Stimulated activated CD8-positive, alpha-beta memory T cell treated with anti-CD3 and anti-CD28 coated beads, Interleukin-7, amount 100 ng/mL, for 4 hours (primary cell): ENCODE measurements around the gene DUOXA1.
"Not testable (repeated sequence)": the region's sequence is repeated elsewhere in the genome, so short reads cannot be mapped to it uniquely, and the experiment has no call there.

ENCODE experiments used
- DNase-seq, 2 donors: peaks; one replicate each; pipeline ENCODE4 v3.0.0-alpha.2; 2020; ENCODE audit warnings: low read depth in 2 of 2

Gene DUOXA1

GRCh38 chr15:45089712-45090373, 39.8 kb downstream of the DUOXA1 start:
- no peak for DNase-seq

GRCh38 chr15:45088801-45089711, 40.6 kb downstream of the DUOXA1 start:
- DNase-seq, result no peak

- no peak for DNase-seq
Observed at GRCh38 chr15:45087513-45087912, 42.2 kb downstream of the DUOXA1 start.

GRCh38 chr15:45084163-45084562, 45.5 kb downstream of the DUOXA1 start:
- no peak for DNase-seq

GRCh38 chr15:45083223-45083622, 46.5 kb downstream of the DUOXA1 start:
- no peak for DNase-seq

- DNase-seq, result not testable (repeated sequence)
Observed at GRCh38 chr15:45082412-45082811, 47.3 kb downstream of the DUOXA1 start.

GRCh38 chr15:45080593-45080992, 49.1 kb downstream of the DUOXA1 start:
- DNase-seq, result not testable (repeated sequence)

GRCh38 chr15:45079628-45080246, 49.9 kb downstream of the DUOXA1 start:
- not testable (repeated sequence) for DNase-seq

GRCh38 chr15:45079201-45079600, 50.5 kb downstream of the DUOXA1 start:
- not testable (repeated sequence) for DNase-seq

- not testable (repeated sequence) for DNase-seq
Observed at GRCh38 chr15:45077391-45077790, 52.3 kb downstream of the DUOXA1 start.

GRCh38 chr15:45075440-45076320, 54.0 kb downstream of the DUOXA1 start:
- DNase-seq, result not testable (repeated sequence)

GRCh38 chr15:45073602-45074001, 56.1 kb downstream of the DUOXA1 start:
- DNase-seq, result not testable (repeated sequence)

- not testable (repeated sequence) for DNase-seq
Observed at GRCh38 chr15:45069942-45070360, 59.7 kb downstream of the DUOXA1 start.
